Stimulated activated memory B cell treated with anti-CD40 and anti-IgM and Interleukin-4, amounts not matched to agents 10 μg/mL and 1 μg/mL and 100 μg/mL, for 72 hours (primary cell): ENCODE measurements around the gene MTHFSD.

Experiments
- ATAC-seq: fragments of 150-1000 bp; cut with Tn5 transposase; 2 replicates; pipeline ENCODE4 v1.10.0; 2021
- H3K27ac Mint-ChIP-seq: one replicate; pipeline ENCODE4 v1.8.0; 2022; ENCODE audit warnings: mild to moderate bottlenecking, mixed read lengths
- H3K27me3 Mint-ChIP-seq: one replicate; pipeline ENCODE4 v1.8.0; 2022; ENCODE audit warnings: mixed read lengths
- H3K36me3 Mint-ChIP-seq: one replicate; pipeline ENCODE4 v1.8.0; 2022; ENCODE audit warnings: mixed read lengths
- H3K4me1 Mint-ChIP-seq: one replicate; pipeline ENCODE4 v1.8.0; 2022; ENCODE audit warnings: mixed read lengths
- H3K4me3 Mint-ChIP-seq: one replicate; pipeline ENCODE4 v1.8.0; 2022; ENCODE audit warnings: mild to moderate bottlenecking, moderate library complexity, mixed read lengths
- H3K9me3 Mint-ChIP-seq: one replicate; pipeline ENCODE4 v1.8.0; 2022; ENCODE audit warnings: mixed read lengths

MTHFSD gene

GRCh38 chr16:86549893-86550190, 5.2 kb downstream of the MTHFSD start:
- no peak overlapping the region for H3K4me3 Mint-ChIP-seq
- peaks cover 15% of the 10 kb centered on the region for H3K4me1 Mint-ChIP-seq
- no peak for ATAC-seq
- H3K9me3 Mint-ChIP-seq: no peaks in the 10 kb centered on the region
- peaks cover 21% of the 10 kb centered on the region for H3K36me3 Mint-ChIP-seq
- no peak overlapping the region for H3K27ac Mint-ChIP-seq
- no peaks in the 10 kb centered on the region for H3K27me3 Mint-ChIP-seq

DNA sequence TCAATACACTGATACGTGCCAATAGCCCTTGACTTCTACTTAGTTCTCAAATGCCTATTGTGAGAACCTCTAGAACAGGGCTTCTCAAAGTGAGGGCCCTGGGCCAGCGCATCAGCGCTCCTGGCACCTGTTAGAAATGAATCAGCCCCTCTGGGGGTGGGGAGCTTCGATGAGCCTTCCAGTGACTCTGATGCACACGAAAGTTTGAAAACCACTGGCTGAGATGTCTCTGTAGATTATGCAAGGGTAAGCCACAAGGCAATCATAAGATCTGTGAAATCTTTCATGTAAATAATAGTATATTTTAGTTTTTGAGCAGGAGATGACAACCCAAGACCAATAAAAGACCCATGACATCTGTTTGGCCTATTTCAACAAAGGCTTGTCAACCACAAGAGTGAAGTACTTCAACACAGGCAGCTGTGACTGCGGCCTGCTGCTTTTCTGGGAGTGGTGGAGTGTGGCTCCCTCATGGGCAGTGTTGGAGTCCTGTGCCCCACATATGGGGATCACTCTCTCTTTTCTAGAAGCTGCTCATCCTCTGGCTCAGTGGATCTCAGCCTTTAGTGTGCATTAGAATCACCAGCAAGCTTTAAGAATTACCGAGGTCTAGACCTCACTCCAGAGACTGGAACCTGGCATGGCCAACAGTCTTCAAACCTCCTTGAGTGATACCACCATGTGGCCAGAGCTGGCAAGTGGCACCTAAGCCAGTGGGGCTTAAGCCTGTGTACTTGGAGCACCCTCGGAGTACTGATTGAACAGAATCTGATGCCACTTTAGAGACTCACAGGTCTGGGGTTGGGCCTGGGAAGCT, 5.8 kb downstream of the MTHFSD start:
- ATAC-seq: no peak
- no peak overlapping the region for H3K4me3 Mint-ChIP-seq
- peaks cover 27% of the 10 kb centered on the region for H3K36me3 Mint-ChIP-seq
- no peaks in the 10 kb centered on the region for H3K9me3 Mint-ChIP-seq
- peaks cover 13% of the 10 kb centered on the region for H3K4me1 Mint-ChIP-seq
- no peaks in the 10 kb centered on the region for H3K27me3 Mint-ChIP-seq
- no peak overlapping the region for H3K27ac Mint-ChIP-seq

DNA sequence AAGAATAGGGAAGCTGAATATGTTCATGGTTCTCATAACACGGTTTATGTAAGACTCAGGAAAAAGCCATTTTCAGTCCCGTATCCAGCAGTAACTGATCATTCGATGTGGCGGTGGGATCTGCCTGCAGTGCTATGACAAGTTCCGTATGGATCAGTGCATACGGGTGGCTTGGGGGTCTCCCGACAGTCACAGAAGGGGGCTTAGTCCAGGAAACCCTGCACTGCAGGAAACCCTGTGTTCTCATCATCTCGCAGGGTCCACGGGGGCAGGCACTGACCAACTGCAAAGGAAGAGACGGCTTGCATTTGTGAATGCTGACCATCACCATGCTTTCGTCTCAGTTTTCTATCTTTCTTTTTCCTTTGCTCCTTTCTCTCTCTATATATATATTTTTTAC, 7.7 kb downstream of the MTHFSD start:
- ATAC-seq: no peak
- H3K36me3 Mint-ChIP-seq: peaks cover 34% of the 10 kb centered on the region
- no peaks in the 10 kb centered on the region for H3K4me1 Mint-ChIP-seq
- no peaks in the 10 kb centered on the region for H3K27me3 Mint-ChIP-seq
- no peak overlapping the region for H3K4me3 Mint-ChIP-seq
- H3K27ac Mint-ChIP-seq: no peak overlapping the region
- H3K9me3 Mint-ChIP-seq: no peaks in the 10 kb centered on the region

DNA sequence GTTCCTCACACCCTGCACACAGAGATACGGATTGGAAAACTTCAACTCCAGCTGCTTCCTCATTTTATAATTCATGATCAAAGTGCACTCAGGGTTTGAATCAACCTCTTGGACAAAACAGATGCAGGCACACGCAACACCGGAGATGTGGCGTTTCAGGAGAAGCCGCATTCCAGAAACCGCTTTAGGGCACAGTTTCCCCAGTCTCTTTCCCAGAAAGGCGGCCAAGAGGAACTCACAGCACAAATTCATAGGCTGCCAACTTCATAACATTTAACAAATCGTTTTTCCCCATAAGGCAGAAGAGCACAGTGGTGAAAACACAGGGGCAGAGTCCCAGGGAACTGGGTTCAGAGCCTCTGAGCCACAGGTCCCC, 8.4 kb downstream of the MTHFSD start:
- Mint-ChIP-seq H3K4me3 (no peak overlapping the region), H3K9me3 (no peaks in the 10 kb centered on the region), H3K27me3 (no peaks in the 10 kb centered on the region), H3K27ac (no peak overlapping the region), H3K4me1 (no peaks in the 10 kb centered on the region), H3K36me3 (peaks cover 41% of the 10 kb centered on the region)
- ATAC-seq: no peak

DNA sequence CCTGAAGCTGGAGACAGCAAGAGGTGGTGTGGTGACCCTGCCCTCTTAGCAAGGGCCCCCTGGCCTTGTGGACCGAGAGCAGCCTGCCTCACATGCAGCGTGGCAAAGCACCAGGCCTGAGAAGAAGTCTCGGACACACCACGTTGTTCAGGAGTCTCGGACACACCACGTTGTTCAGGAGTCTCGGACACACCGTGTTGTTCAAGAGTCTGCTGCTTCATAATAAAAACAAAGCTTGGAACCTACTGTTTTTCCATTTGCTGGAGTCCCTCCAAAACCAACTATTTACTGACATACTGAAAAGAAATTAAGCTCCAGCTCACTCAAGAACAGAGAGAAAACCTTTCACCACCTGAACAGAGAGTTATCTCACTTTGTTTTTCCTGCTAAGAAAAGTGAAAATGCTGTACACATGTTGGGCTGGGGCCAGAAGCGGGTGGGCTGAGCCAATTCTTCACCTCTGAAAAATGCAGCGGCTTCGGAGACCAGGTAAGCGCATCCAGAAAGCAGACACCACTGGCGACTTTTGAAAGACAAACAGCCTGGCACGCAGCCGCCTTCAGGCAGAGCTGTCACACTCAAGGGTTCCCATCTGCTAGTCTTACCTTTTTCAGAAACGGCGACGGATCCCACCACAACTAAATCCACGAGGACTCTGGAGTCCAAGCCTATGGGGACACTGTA, 8.9 kb downstream of the MTHFSD start:
- Mint-ChIP-seq H3K4me3 (no peak overlapping the region), H3K9me3 (no peaks in the 10 kb centered on the region), H3K4me1 (no peaks in the 10 kb centered on the region), H3K27me3 (no peaks in the 10 kb centered on the region), H3K36me3 (peaks cover 46% of the 10 kb centered on the region), H3K27ac (no peak overlapping the region)
- no peak for ATAC-seq

- no peak for ATAC-seq
- Mint-ChIP-seq H3K4me3 (no peak overlapping the region), H3K27ac (no peak overlapping the region), H3K4me1 (no peaks in the 10 kb centered on the region), H3K9me3 (no peaks in the 10 kb centered on the region), H3K36me3 (peaks cover 52% of the 10 kb centered on the region), H3K27me3 (no peaks in the 10 kb centered on the region)
Measured at GRCh38 chr16:86545481-86545880, 9.6 kb downstream of the MTHFSD start.

DNA sequence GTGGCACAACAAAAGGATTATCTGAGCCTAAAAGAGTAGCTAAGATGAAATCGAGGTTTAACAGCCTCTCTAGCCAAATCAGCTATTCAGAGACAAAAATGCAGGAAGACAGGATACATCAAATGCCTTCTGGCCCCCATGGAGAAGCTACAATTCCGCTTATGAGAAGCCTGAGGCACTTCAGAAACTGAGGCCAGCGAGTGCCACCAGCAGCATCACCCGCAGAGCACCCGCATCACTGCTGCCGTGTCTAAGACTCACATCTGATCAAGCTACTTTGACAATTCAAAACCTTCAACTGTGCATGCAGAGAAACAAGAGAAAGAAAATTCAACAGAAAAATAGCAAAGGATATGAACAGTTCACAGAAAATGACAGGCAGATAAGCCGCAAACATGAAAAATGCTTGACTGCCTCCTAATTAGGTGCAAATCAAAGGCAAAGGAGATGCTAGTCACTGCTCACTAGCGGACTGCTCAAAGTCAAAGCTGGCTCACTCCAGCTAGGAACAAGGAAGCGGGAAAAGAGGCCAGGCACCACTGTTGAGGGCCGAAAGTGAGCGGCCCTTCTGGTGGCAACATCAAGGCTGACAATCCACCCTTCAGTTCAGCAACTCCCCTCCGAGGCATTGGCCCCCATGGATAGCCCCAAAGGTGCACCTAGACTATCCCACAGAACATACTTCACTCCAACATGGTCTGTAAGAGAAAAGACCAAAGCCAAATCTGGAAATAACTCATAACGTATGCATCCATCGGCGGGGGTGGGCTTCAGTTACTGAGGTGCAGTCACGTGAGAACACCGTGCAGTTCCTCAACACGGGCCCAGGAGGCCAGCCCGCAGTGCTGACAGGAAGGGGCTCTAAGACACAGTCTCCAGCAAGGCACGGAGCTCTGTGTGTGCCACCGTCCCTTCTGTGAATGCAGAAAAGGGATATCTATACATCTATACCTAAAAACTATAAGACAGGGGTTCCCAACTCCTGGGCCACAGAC, 12.0 kb downstream of the MTHFSD start:
- no peaks in the 10 kb centered on the region for H3K9me3 Mint-ChIP-seq
- H3K4me1 Mint-ChIP-seq: no peaks in the 10 kb centered on the region
- H3K27ac Mint-ChIP-seq: no peak overlapping the region
- H3K4me3 Mint-ChIP-seq: no peak overlapping the region
- H3K36me3 Mint-ChIP-seq: peaks cover 69% of the 10 kb centered on the region
- no peak for ATAC-seq
- no peaks in the 10 kb centered on the region for H3K27me3 Mint-ChIP-seq

DNA sequence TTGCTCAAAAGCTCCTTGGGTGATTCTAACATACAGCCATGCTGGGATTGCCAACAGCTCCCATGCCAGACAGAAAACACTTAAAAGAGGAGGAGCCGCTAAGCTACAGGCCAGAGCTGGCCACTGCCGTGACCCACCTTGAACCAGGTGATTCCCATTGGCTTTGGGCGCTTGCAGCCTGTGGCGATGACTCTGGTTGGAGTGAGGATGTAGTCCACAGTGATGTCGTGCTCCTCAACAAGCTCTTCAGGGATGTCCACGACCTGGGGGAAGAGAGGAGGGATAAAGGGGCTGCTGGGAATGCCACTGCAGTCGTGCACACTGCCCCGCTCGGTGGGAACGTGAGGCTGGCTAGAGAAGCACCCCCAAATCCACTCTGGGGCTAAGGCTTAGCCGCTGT, 13.5 kb downstream of the MTHFSD start:
- Mint-ChIP-seq H3K4me3 (no peak overlapping the region), H3K27me3 (no peaks in the 10 kb centered on the region), H3K9me3 (no peaks in the 10 kb centered on the region), H3K27ac (no peak overlapping the region), H3K36me3 (peaks cover 75% of the 10 kb centered on the region), H3K4me1 (no peaks in the 10 kb centered on the region)
- no peak for ATAC-seq

GRCh38 chr16:86540894-86541293, 14.1 kb downstream of the MTHFSD start:
- H3K27ac Mint-ChIP-seq: no peak overlapping the region
- H3K36me3 Mint-ChIP-seq: peaks cover 69% of the 10 kb centered on the region
- H3K9me3 Mint-ChIP-seq: no peaks in the 10 kb centered on the region
- no peaks in the 10 kb centered on the region for H3K4me1 Mint-ChIP-seq
- no peak for ATAC-seq
- no peaks in the 10 kb centered on the region for H3K27me3 Mint-ChIP-seq
- H3K4me3 Mint-ChIP-seq: no peak overlapping the region

DNA sequence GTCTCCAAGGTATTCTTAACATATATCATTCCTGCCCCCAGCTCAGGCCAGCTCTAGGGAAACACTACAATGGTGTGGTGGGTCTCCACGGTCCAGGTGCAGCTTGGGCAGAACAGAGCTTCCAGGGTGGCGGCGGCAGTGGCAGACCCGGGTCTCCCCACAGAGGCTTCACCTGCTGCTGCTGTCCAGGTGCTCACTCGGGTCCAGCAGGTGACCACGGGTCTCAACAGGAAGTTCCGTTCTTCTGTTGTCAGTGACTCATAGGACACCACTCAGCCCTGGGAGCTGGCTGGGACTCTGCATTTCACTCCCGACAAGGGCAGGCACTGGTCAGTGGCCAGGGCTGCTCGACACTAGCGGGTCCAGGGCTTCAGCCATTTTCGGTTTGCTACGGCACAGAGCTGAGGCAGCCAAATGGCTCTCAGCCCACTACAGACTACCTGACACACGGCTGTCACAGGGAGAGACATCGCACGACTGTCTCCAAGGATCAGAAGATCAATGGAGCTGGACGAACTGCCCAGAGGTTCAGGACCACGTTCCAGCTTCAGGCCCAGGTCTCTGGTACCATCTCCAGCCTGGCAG, 16.7 kb downstream of the MTHFSD start:
- H3K27ac Mint-ChIP-seq: no peak overlapping the region
- H3K36me3 Mint-ChIP-seq: peaks cover 51% of the 10 kb centered on the region
- no peaks in the 10 kb centered on the region for H3K4me1 Mint-ChIP-seq
- no peaks in the 10 kb centered on the region for H3K27me3 Mint-ChIP-seq
- no peak overlapping the region for H3K4me3 Mint-ChIP-seq
- H3K9me3 Mint-ChIP-seq: no peaks in the 10 kb centered on the region
- no peak for ATAC-seq

DNA sequence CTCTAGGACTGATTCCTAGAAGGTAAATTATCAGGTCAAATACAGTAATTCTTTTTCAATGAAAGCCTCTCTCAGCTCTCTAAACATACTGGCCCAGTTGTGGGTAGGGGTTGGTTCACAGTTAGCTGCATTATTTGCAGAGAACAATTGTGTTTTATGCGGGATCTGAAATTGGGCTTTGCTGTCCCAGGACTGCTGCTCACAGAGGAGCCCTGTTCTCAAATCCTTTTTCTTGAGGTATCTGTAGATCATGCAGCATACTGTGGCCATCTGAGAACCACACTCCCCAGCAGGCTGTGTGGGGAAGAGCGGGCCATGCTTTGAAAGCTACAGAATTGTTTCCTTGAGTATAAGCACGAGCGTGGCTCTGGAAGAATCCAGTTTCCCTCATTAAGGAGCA, 17.5 kb downstream of the MTHFSD start:
- H3K9me3 Mint-ChIP-seq: no peaks in the 10 kb centered on the region
- H3K36me3 Mint-ChIP-seq: peaks cover 47% of the 10 kb centered on the region
- H3K27ac Mint-ChIP-seq: no peak overlapping the region
- H3K27me3 Mint-ChIP-seq: no peaks in the 10 kb centered on the region
- no peak for ATAC-seq
- H3K4me1 Mint-ChIP-seq: no peaks in the 10 kb centered on the region
- H3K4me3 Mint-ChIP-seq: no peak overlapping the region

DNA sequence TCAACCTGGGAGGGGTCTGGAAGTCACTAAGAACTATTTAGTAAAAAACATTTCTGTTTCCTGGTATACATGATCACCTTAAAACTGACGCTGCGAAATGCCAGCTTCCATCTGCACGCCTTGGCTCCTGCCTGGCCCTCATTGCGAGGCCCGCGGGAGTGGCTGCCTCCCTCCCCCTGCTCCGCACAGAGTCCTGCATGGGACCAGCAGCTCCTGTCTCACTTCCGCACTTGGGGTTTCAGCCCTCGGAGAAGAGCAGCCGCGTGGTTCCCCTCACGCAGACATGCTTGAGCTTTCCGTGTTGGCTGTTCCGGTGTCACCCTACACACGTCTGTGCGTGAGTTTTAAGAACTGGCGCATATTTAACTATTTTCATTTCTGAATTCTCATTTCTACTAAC, 18.4 kb downstream of the MTHFSD start:
- no peaks in the 10 kb centered on the region for H3K27me3 Mint-ChIP-seq
- H3K4me3 Mint-ChIP-seq: no peak overlapping the region
- H3K4me1 Mint-ChIP-seq: no peaks in the 10 kb centered on the region
- H3K27ac Mint-ChIP-seq: no peak overlapping the region
- no peaks in the 10 kb centered on the region for H3K9me3 Mint-ChIP-seq
- no peak for ATAC-seq
- peaks cover 40% of the 10 kb centered on the region for H3K36me3 Mint-ChIP-seq

DNA sequence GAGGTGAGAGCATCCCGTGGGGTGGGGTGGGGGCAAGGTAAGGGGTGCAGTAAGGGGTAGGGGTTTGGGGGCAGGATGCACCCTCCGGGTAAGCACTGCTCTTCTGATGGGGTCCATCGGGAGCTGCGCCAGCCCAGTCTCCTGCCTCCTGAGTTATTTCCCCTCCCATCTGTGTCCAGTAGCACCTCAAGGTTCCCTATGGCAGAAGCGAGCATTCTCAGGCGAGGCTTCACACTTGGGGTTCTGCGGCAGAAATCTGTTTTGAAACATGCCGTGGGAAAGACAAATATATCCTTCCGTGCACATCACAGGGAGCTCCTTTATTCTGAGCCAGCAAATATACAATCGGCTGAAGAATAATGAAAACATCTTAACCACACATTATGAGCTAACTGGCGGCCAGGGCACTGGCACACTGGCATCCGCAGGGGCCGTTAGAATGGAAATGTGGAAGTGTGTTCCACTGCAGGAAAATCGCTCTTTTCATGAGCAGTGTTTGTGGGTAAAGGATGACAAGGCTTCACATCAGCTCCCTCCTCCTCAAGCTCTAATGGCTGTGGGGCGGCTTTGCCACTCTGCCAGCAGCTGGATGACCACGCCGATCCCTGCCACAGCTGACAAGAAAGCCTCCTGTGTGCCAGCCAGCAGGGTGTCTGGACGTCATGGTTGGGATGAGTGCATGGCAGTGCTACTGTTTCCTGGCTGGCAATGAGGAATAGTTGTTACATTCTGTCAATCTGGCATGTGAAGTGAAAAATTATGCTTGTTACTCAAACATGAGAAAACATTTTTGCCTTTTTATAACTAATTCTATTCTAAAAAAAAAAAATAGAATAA, 20.0 kb downstream of the MTHFSD start:
- no peaks in the 10 kb centered on the region for H3K9me3 Mint-ChIP-seq
- peaks cover 33% of the 10 kb centered on the region for H3K36me3 Mint-ChIP-seq
- ATAC-seq: no peak
- no peak overlapping the region for H3K4me3 Mint-ChIP-seq
- H3K4me1 Mint-ChIP-seq: no peaks in the 10 kb centered on the region
- H3K27ac Mint-ChIP-seq: no peak overlapping the region
- H3K27me3 Mint-ChIP-seq: no peaks in the 10 kb centered on the region

DNA sequence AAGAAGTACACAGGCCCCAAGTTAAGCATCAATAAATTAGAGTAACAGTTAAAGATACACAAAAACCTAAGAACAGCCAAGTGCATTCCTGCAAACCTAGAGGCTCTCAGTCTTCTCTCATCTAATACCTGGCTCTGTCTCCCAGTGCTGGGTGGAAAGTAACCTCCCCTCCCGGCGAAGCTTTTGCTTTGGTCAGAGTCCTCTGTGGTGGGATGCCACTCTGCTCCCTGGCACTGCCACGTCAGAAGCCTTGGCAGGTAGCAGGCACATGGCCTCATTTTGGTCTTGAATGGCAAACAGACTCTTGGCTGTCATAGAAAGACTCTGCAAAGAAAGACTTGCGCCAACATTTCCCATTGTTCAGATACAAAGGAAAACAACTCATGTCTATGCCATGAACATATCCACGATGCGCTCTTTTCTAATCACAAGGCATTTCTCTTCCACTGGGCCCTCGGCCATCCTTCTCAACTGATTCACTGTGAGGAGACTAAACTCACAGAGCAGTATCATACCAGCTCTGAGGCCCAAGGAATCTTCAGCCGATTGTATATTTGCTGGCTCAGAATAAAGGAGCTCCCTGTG, 21.2 kb downstream of the MTHFSD start:
- Mint-ChIP-seq H3K4me3 (no peak overlapping the region), H3K4me1 (no peaks in the 10 kb centered on the region), H3K36me3 (peaks cover 38% of the 10 kb centered on the region), H3K9me3 (no peaks in the 10 kb centered on the region), H3K27me3 (no peaks in the 10 kb centered on the region), H3K27ac (no peak overlapping the region)
- ATAC-seq: no peak
